Measurements from ENCODE around the gene GPR137.

- TF ChIP-seq, protein P1, sequence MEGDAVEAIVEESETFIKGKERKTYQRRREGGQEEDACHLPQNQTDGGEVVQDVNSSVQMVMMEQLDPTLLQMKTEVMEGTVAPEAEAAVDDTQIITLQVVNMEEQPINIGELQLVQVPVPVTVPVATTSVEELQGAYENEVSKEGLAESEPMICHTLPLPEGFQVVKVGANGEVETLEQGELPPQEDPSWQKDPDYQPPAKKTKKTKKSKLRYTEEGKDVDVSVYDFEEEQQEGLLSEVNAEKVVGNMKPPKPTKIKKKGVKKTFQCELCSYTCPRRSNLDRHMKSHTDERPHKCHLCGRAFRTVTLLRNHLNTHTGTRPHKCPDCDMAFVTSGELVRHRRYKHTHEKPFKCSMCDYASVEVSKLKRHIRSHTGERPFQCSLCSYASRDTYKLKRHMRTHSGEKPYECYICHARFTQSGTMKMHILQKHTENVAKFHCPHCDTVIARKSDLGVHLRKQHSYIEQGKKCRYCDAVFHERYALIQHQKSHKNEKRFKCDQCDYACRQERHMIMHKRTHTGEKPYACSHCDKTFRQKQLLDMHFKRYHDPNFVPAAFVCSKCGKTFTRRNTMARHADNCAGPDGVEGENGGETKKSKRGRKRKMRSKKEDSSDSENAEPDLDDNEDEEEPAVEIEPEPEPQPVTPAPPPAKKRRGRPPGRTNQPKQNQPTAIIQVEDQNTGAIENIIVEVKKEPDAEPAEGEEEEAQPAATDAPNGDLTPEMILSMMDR (tag by site-specific recombination; IDR thresholded peaks at IDR 0.05), result no peak
- no peak for TF ChIP-seq ZNF404 (tag by site-specific recombination; IDR thresholded peaks at IDR 0.05)
- no peak for TF ChIP-seq ZNF514 (tag by site-specific recombination; IDR thresholded peaks at IDR 0.05)
Measured at GRCh38 chr11:64294774-64295173, 9.1 kb downstream of the GPR137 start.
